Measurements from ENCODE around the gene KRTAP9-8.

GRCh38 chr17:41212524-41213169 is 25.2 kb upstream of the KRTAP9-8 start:
- TF ChIP-seq TCF7 (IDR thresholded peaks at IDR 0.05; ENCODE audit: low read depth), result no peak
- no peak for TF ChIP-seq ZNF703 (CRISPR knock-in tag; IDR thresholded peaks at IDR 0.05; ENCODE audit: borderline replicate concordance)
